Endothelial cell of umbilical vein (primary cell): ENCODE measurements around the gene DPP6. TPM values are rescaled to one million over a fixed set of nuclear protein-coding genes. Genes with fewer than 3 reads are reported as not detected.

Experiments used
- BruUV-seq: library from RNA; stranded (reverse); fragments of 400-500 nt; replicated peaks from 2 replicates; lab custom pipeline; 2021; lab: Mats Ljungman, UMichigan
- CTCF ChIA-PET: fragments of 300-600, 350-600 bp; sonication (Branson Sonifier 250); formaldehyde crosslinking; loops from one replicate; lab custom pipeline; 2021; ENCODE audit warnings: antibody characterized with exemption, inconsistent platforms; lab: Charles Lee
- POLR2A ChIA-PET: fragments of 300-600, 350-600 bp; sonication (Branson Sonifier 250); formaldehyde crosslinking; loops from one replicate; lab custom pipeline; 2021; ENCODE audit warnings: antibody characterized with exemption, inconsistent platforms; lab: Charles Lee
- DNase-seq: peaks from one replicate; pipeline ENCODE4 v3.0.0-alpha.2; 2011; ENCODE audit warnings: low read depth, low spot score
- FAIRE-seq: peaks from 2 replicates; lab custom pipeline; 2011; peaks lifted over from hg19 to GRCh38; lab: Jason Lieb, UNC
- H2AFZ ChIP-seq: 2 replicates; pipeline ENCODE4 v1.6.0; 2012; ENCODE audit warnings: low read depth, low read length, control low read depth, inconsistent platforms
- H3K27ac ChIP-seq: 2 replicates; pipeline ENCODE4 v1.5.1; 2011; ENCODE audit warnings: low read depth, mild to moderate bottlenecking, control low read depth, low read length, moderate library complexity; ENCODE audit not compliant: insufficient read depth
- H3K27me3 ChIP-seq, 2 experiments: 2 replicates each; pipeline versions ENCODE4 v1.6.0 to v1.6.1; 2011; ENCODE audit warnings: low read length in 2 of 2, mixed read lengths in 1 of 2; ENCODE audit not compliant: control insufficient read depth in 2 of 2, insufficient read depth in 2 of 2
- H3K36me3 ChIP-seq, 2 experiments: 2 replicates in 1 of 2; 3 replicates in 1 of 2; pipeline ENCODE4 v1.5.1; 2011; ENCODE audit warnings: low read length in 2 of 2, mild to moderate bottlenecking in 1 of 2, moderate library complexity in 1 of 2; ENCODE audit not compliant: control insufficient read depth in 2 of 2, insufficient read depth in 2 of 2; ENCODE audit errors: extremely low read depth in 1 of 2
- H3K4me1 ChIP-seq: 3 replicates; pipeline ENCODE4 v1.5.1; 2011; ENCODE audit warnings: mild to moderate bottlenecking, low read length; ENCODE audit not compliant: control insufficient read depth, insufficient read depth; ENCODE audit errors: extremely low read depth
- H3K4me2 ChIP-seq: 2 replicates; pipeline ENCODE4 v1.6.1; 2011; ENCODE audit warnings: low read length, control low read depth, mixed read lengths; ENCODE audit not compliant: insufficient read depth
- H3K4me3 ChIP-seq, 3 experiments: fragments of 200-600 bp in 1 of 3; sonication (generic), shearing (Covaris generic) in 1 of 3; replicated peaks in 1 of 3; 2 replicates each; pipeline ENCODE4 v1.5.1; 2011 to 2016; ENCODE audit warnings: control low read depth in 3 of 3, low read length in 3 of 3, mild to moderate bottlenecking in 2 of 3, inconsistent platforms in 1 of 3, low read depth in 1 of 3, moderate library complexity in 1 of 3; ENCODE audit not compliant: insufficient read depth in 1 of 3
- H3K79me2 ChIP-seq: 2 replicates; pipeline ENCODE4 v1.6.0; 2012; ENCODE audit warnings: low read length, inconsistent platforms; ENCODE audit not compliant: control insufficient read depth, insufficient read depth
- H3K9ac ChIP-seq: replicated peaks from 2 replicates; pipeline ENCODE3; 2011; ENCODE audit warnings: low read length, control low read depth; ENCODE audit not compliant: insufficient read depth; ENCODE audit errors: extremely low read depth
- H3K9me1 ChIP-seq: replicated peaks from 3 replicates; pipeline ENCODE4 v1.6.0; 2011; ENCODE audit warnings: mild to moderate bottlenecking, low read length; ENCODE audit not compliant: control insufficient read depth, insufficient read depth; ENCODE audit errors: extremely low read depth
- H3K9me3 ChIP-seq: replicated peaks from 2 replicates; pipeline ENCODE4 v1.5.1; 2012; ENCODE audit warnings: low read length, inconsistent platforms; ENCODE audit not compliant: control insufficient read depth, insufficient read depth
- H4K20me1 ChIP-seq: replicated peaks from 2 replicates; pipeline ENCODE3; 2011; ENCODE audit warnings: mild to moderate bottlenecking, low read length; ENCODE audit not compliant: control insufficient read depth, insufficient read depth; ENCODE audit errors: extremely low read depth
- FOS ChIP-seq: IDR thresholded peaks from 2 replicates; pipeline ENCODE4 v1.6.1; 2011; ENCODE audit warnings: mild to moderate bottlenecking, low read length, moderate library complexity, borderline replicate concordance; ENCODE audit not compliant: insufficient read depth
- POLR2A ChIP-seq: IDR thresholded peaks from 2 replicates; pipeline ENCODE4 v1.6.1; 2012; ENCODE audit warnings: low read depth, mild to moderate bottlenecking, control low read depth, low read length
- POLR2AphosphoS5 ChIP-seq: IDR thresholded peaks from 2 replicates; pipeline ENCODE4 v1.6.1; 2012; ENCODE audit warnings: low read depth, mild to moderate bottlenecking, control low read depth, low read length, moderate library complexity; ENCODE audit not compliant: insufficient read depth
- dilution Hi-C: fragments of 300-500 bp; cut with MboI; formaldehyde crosslinking; loops from one replicate; pipeline ENCODE4 v1.15.0; 2019; ENCODE audit warnings: low sequenced_read_pairs; ENCODE audit not compliant: extremely low pct_ligation_motif_present
- intact Hi-C: fragments of 100-400 bp; cut with micrococcal nuclease; formaldehyde crosslinking; loops from one replicate; pipeline ENCODE4 v1.10.0; 2022
- polyA plus RNA-seq, 4 experiments: library from polyadenylated mRNA; depleted of rRNA in 3 of 4; stranded (reverse) in 3 of 4; unstranded in 1 of 4; fragments of >200 nt; gene quantifications; 2 replicates each; pipeline versions ENCODE4 v1.2.1 to v1.2.3, GENCODE V29; 2011 to 2012; ENCODE audit warnings: missing spikeins in 1 of 4
- total RNA-seq: library from RNA; stranded (reverse); gene quantifications from 2 replicates; pipeline ENCODE4 v1.2.3, GENCODE V29; 2021

DPP6 gene
- total and polyA plus RNA-seq, 2 donors (not counting 3 experiments of a cell fraction or from before 2014, with no cell fraction given) = not detected

DNA sequence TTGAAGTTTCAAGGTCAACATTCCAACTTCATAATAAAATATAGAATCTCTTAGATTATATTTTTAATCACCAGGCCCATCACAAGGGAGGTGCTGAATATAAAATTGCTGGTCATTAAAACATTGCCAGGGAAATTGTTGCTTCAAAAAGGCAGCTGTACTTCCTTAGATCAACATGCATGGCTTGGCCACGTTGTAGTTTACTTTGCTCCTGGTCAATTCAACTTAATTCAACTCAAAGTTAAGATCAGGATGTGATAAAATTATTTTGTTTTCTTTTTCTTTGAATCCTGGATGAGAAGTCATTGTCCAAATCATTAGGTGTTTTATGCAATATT lies 633.3 kb downstream of the DPP6 start:
- Histone ChIP-seq H3K36me3 (no peaks in the 10 kb centered on the region), H3K9ac (no peak overlapping the region), H3K4me1 (no peaks in the 10 kb centered on the region), H3K9me3 (peaks cover 3% of the 10 kb centered on the region), H3K4me2 (no peak overlapping the region), H3K79me2 (no peaks in the 10 kb centered on the region), H4K20me1 (no peaks in the 10 kb centered on the region), H3K9me1 (no peaks in the 10 kb centered on the region), H3K27ac (no peak overlapping the region), H3K27me3 (no peaks in the 10 kb centered on the region), H3K4me3 (no peak overlapping the region), H2AFZ (no peak overlapping the region)
- BruUV-seq = no TSS peak
- dilution Hi-C loops (no loop called here), intact Hi-C loops (no loop called here)
- no peak for FAIRE-seq
- POLR2A ChIA-PET = no interaction called here
- CTCF ChIA-PET = no interaction called here
- no peak for TF ChIP-seq POLR2A
- DNase-seq = no peak

DNA sequence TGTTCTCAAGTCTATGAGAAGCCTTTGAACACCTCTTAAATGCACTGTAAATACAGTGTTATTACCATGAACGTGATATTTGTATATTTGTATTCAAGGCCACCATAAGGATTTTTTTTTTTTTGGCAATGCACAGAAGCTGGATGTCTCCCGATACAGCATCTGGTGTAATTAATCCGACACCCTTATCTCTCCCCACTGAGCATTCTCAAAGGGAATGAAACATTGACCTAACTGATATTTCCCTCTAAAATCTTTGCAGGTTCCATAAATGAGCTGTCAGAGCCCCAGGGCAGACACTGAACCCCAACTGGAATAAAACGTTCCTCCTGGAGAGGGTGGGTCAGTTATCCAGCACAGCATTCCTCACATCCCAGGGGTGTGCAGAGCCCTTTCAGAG lies 634.1 kb downstream of the DPP6 start:
- intact Hi-C loops (no loop called here), dilution Hi-C loops (no loop called here)
- H3K27me3 ChIP-seq = no peaks in the 10 kb centered on the region
- FAIRE-seq (no peak), DNase-seq (no peak)
- no TSS peak for BruUV-seq
- H3K27ac ChIP-seq = no peak overlapping the region
- no peaks in the 10 kb centered on the region for H4K20me1 ChIP-seq
- POLR2A ChIA-PET = no interaction called here
- no peak for TF ChIP-seq POLR2AphosphoS5
- no peak for TF ChIP-seq POLR2A
- TF ChIP-seq FOS = no peak
- H3K4me2 ChIP-seq = no peak overlapping the region
- no peak overlapping the region for H3K9ac ChIP-seq
- peaks cover 3% of the 10 kb centered on the region for H3K9me3 ChIP-seq
- no peaks in the 10 kb centered on the region for H3K4me1 ChIP-seq
- no peaks in the 10 kb centered on the region for H3K9me1 ChIP-seq
- H3K36me3 ChIP-seq = no peaks in the 10 kb centered on the region
- no peak overlapping the region for H3K4me3 ChIP-seq
- CTCF ChIA-PET = no interaction called here
- H3K79me2 ChIP-seq = no peaks in the 10 kb centered on the region
- no peak overlapping the region for H2AFZ ChIP-seq
